ENCODE results near the gene FAM185A. TPM values are rescaled to one million over a fixed set of nuclear protein-coding genes. Genes with fewer than 3 reads are reported as not detected.

FAM185A gene
- total and polyA plus RNA-seq, 9 donors, result 5.0 to 19.6 (median 11.8) TPM

- Histone ChIP-seq H3K4me3 (no peak overlapping the region), H3K4me1 (ENCODE audit: insufficient read depth) (peaks cover 6% of the 10 kb centered on the region), H3K27me3 (no peaks in the 10 kb centered on the region), H3K27ac (no peak overlapping the region), H3K36me3 (no peaks in the 10 kb centered on the region), H3K9me3 (no peaks in the 10 kb centered on the region)
- 84 to 89% (median 88%) methylated on average over 4 of the region's 4 CpGs for WGBS, 3 donors
- DNase-seq, result no peak
- TF ChIP-seq EP300 (IDR thresholded peaks at IDR 0.05), result no peak
- no peak for TF ChIP-seq POLR2A (IDR thresholded peaks at IDR 0.05)
- no peak for TF ChIP-seq CTCF (IDR thresholded peaks at IDR 0.05)
- intact Hi-C loops (cut with DNase I), result no loop called here
Measured at GRCh38 chr7:102814025-102814471, 65.2 kb downstream of the FAM185A start.

GRCh38 chr7:102817616-102818573 is 69.1 kb downstream of the FAM185A start:
- Histone ChIP-seq H3K9me3 (no peaks in the 10 kb centered on the region), H3K36me3 (no peaks in the 10 kb centered on the region), H3K27ac (no peak overlapping the region), H3K4me1 (ENCODE audit: insufficient read depth) (peaks cover 3% of the 10 kb centered on the region), H3K27me3 (no peaks in the 10 kb centered on the region), H3K4me3 (no peak overlapping the region)
- DNase-seq, result no peak
- intact Hi-C loops (cut with DNase I), result no loop called here
- 78 to 92% (median 87%) methylated on average over 4 of the region's 4 CpGs for WGBS, 3 donors
- no peak for TF ChIP-seq POLR2A (IDR thresholded peaks at IDR 0.05)
- TF ChIP-seq CTCF (IDR thresholded peaks at IDR 0.05), result no peak
- no peak for TF ChIP-seq EP300 (IDR thresholded peaks at IDR 0.05)

GRCh38 chr7:102819151-102819550 is 70.4 kb downstream of the FAM185A start:
- 39 to 47% (median 46%) methylated on average over 2 of the region's 2 CpGs for WGBS, 3 donors
- no peak for DNase-seq
- no peaks in the 10 kb centered on the region for H3K4me1 ChIP-seq (ENCODE audit: insufficient read depth)
- H3K4me3 ChIP-seq, result no peak overlapping the region
- intact Hi-C loops (cut with DNase I), result no loop called here
- no peak overlapping the region for H3K27ac ChIP-seq
- H3K27me3 ChIP-seq, result no peaks in the 10 kb centered on the region
- H3K36me3 ChIP-seq, result no peaks in the 10 kb centered on the region
- no peak for TF ChIP-seq POLR2A (IDR thresholded peaks at IDR 0.05)
- no peak for TF ChIP-seq EP300 (IDR thresholded peaks at IDR 0.05)
- TF ChIP-seq CTCF (IDR thresholded peaks at IDR 0.05), result no peak
- no peaks in the 10 kb centered on the region for H3K9me3 ChIP-seq

- Histone ChIP-seq H3K4me3 (no peak overlapping the region), H3K36me3 (no peaks in the 10 kb centered on the region), H3K27me3 (no peaks in the 10 kb centered on the region), H3K27ac (no peak overlapping the region), H3K4me1 (ENCODE audit: insufficient read depth) (no peaks in the 10 kb centered on the region), H3K9me3 (no peaks in the 10 kb centered on the region)
- intact Hi-C loops (cut with DNase I), result no loop called here
- no peak for DNase-seq
- WGBS, 3 donors, result 96% methylated on average over 2 of the region's 2 CpGs
- no peak for TF ChIP-seq CTCF (IDR thresholded peaks at IDR 0.05)
- no peak for TF ChIP-seq EP300 (IDR thresholded peaks at IDR 0.05)
- TF ChIP-seq POLR2A (IDR thresholded peaks at IDR 0.05), result no peak
Measured at GRCh38 chr7:102821994-102822747, 73.4 kb downstream of the FAM185A start.
